Astrocyte of the cerebellum (primary cell): ENCODE data around the gene CDC5L.

Experiments
- DNase-seq: peaks from one replicate; pipeline ENCODE4 v3.0.0-alpha.2; 2011; ENCODE audit warnings: low read depth
- H3K4me3 ChIP-seq: 2 replicates; pipeline ENCODE4 v1.5.1; 2011; ENCODE audit warnings: mild to moderate bottlenecking, low read depth, low read length, moderate library complexity
- in situ Hi-C: cut with HindIII; loops from 2 replicates; pipeline ENCODE4 v1.10.0; 2017; ENCODE audit warnings: low sequenced_read_pairs
- TF ChIP-seq, protein P1 (sequence below): IDR thresholded peaks from 2 replicates; pipeline ENCODE4 v1.5.1; 2012; ENCODE audit warnings: low read length, low read depth, moderate library complexity, mild to moderate bottlenecking; ENCODE audit errors: missing control alignments

The CDC5L gene

GRCh38 chr6:44373787-44374186, 13.7 kb upstream of the CDC5L start:
- TF ChIP-seq, protein P1, sequence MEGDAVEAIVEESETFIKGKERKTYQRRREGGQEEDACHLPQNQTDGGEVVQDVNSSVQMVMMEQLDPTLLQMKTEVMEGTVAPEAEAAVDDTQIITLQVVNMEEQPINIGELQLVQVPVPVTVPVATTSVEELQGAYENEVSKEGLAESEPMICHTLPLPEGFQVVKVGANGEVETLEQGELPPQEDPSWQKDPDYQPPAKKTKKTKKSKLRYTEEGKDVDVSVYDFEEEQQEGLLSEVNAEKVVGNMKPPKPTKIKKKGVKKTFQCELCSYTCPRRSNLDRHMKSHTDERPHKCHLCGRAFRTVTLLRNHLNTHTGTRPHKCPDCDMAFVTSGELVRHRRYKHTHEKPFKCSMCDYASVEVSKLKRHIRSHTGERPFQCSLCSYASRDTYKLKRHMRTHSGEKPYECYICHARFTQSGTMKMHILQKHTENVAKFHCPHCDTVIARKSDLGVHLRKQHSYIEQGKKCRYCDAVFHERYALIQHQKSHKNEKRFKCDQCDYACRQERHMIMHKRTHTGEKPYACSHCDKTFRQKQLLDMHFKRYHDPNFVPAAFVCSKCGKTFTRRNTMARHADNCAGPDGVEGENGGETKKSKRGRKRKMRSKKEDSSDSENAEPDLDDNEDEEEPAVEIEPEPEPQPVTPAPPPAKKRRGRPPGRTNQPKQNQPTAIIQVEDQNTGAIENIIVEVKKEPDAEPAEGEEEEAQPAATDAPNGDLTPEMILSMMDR, result no peak
- H3K4me3 ChIP-seq, result no peak overlapping the region
- in situ Hi-C loops, result no loop called here
- no peak for DNase-seq

DNA sequence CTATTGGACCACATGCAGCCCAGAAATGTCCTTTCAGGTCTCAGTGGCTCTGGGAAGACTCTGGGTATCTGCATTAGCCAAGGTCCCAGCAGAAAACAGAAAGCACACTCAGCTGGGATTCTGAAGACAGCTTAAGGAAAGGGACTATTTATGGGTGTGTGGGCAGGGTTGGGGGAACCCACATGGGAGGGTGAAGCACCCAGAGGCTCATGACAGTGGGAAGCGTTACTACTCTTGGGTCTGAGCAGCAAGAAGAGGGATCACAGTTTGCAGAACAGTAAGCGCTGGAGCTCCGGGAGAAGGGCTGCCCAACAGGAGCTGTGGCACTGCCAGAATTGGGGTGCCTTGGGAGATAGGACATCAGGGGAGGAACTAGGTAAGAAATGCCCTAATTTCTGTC, 12.4 kb upstream of the CDC5L start:
- in situ Hi-C loops, result no loop called here
- H3K4me3 ChIP-seq, result no peak overlapping the region
- TF ChIP-seq, protein P1, result no peak
- DNase-seq, result no peak

- in situ Hi-C loops, result no loop called here
Observed at GRCh38 chr6:44377484-44377883, 10.0 kb upstream of the CDC5L start.

DNA sequence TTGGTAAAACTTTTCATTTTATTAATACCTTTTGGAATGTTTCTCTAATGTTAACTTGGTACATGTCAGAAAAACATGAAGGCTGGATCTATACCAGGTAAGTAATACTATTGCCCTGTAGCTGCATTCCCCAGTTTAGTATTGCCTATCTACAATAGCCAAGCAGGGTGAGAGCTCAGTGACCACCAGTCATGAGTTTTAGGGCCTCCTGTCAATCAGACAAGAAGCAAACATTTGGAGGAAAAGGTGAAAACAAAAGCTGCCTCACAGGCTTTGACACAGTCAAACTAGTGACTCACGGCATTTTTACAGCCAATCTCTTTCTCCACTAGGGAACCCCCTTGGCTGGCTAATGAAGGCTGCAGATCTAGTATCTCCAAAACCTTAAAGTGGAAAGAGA, 9.5 kb upstream of the CDC5L start:
- no peak for DNase-seq
- in situ Hi-C loops, result no loop called here
- no peak overlapping the region for H3K4me3 ChIP-seq
- TF ChIP-seq, protein P1, result no peak

More at GRCh38 chr6:44377484-44377883, 10.0 kb upstream of the CDC5L start:
- TF ChIP-seq, protein P1, result no peak
- no peak for DNase-seq
- no peak overlapping the region for H3K4me3 ChIP-seq

GRCh38 chr6:44381739-44382138, 5.8 kb upstream of the CDC5L start:
- DNase-seq, result no peak
- TF ChIP-seq, protein P1, result no peak
- in situ Hi-C loops, result no loop called here
- no peak overlapping the region for H3K4me3 ChIP-seq

- no peak for DNase-seq
- H3K4me3 ChIP-seq, result peak overlapping the region; percentile 76
- in situ Hi-C loops, result no loop called here
- TF ChIP-seq, protein P1, result no peak
Observed at GRCh38 chr6:44386364-44386928, 1.1 kb upstream of the CDC5L start.

DNA sequence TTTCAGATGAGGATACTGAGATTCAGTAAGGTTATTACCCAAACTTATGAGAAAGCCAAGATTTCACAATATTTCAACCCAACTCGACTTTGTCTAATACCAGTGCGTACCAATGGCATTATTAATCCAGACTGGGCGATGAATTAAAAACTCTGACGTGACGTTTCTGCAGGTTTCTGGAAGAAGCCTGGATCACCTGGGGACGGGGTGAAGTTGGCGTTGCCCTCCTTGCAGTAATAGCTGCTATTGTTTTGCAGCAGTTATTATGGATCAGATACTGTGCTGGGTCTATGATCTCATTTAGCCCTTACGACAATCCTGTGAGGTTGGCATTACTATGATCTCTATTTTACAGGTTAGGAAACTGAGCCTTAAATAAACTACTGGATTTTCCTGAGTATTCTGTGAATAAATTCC, 569 bp upstream of the CDC5L start:
- TF ChIP-seq, protein P1, result no peak
- no peak for DNase-seq
- in situ Hi-C loops, result no loop called here
- H3K4me3 ChIP-seq, result peak overlapping the region; percentile 76
